Neutrophil (primary cell): ENCODE measurements around the gene UGT2B15.
"Not testable (repeated sequence)": the region's sequence is repeated elsewhere in the genome, so short reads cannot be mapped to it uniquely, and the experiment has no call there.

ENCODE experiments used
- H3K27ac ChIP-seq: fragments of 200-600 bp; sonication (generic); 2 replicates; pipeline ENCODE4 v1.5.1; 2016; ENCODE audit warnings: mild to moderate bottlenecking, moderate library complexity
- H3K27me3 ChIP-seq: fragments of 200-600 bp; sonication (generic); 2 replicates; pipeline ENCODE4 v1.6.0; 2016; ENCODE audit warnings: mild to moderate bottlenecking
- H3K36me3 ChIP-seq: fragments of 200-600 bp; sonication (generic); 2 replicates; pipeline ENCODE4 v1.5.1; 2017
- H3K4me1 ChIP-seq, 2 experiments: fragments of 200-600 bp in 1 of 2; sonication (generic) in 1 of 2; 1 replicate in 1 of 2; 2 replicates in 1 of 2; pipeline versions ENCODE4 v1.5.1 to v1.6.1; 2013 to 2016; ENCODE audit warnings: low read depth in 1 of 2, low read length in 1 of 2, mild to moderate bottlenecking in 1 of 2, moderate library complexity in 1 of 2; ENCODE audit not compliant: control insufficient read depth in 1 of 2, insufficient read depth in 1 of 2
- H3K4me3 ChIP-seq, 2 experiments: fragments of 200-600 bp in 1 of 2; sonication (generic) in 1 of 2; 1 replicate in 1 of 2; 2 replicates in 1 of 2; pipeline ENCODE4 v1.5.1; 2013 to 2016; ENCODE audit warnings: low read depth in 1 of 2, low read length in 1 of 2, mild to moderate bottlenecking in 1 of 2, moderate library complexity in 1 of 2
- H3K9me3 ChIP-seq: fragments of 200-600 bp; sonication (generic); 2 replicates; pipeline ENCODE4 v1.5.1; 2016
- CTCF ChIP-seq: fragments of 200-600 bp; sonication (generic); IDR thresholded peaks from 2 replicates; pipeline ENCODE4 v1.5.1; 2016; ENCODE audit warnings: antibody characterized with exemption

Gene UGT2B15

GRCh38 chr4:68673143-68673542 lies 2.7 kb upstream of the UGT2B15 start:
- H3K27me3 ChIP-seq: no peaks in the 10 kb centered on the region

GRCh38 chr4:68671217-68671616 lies 765 bp upstream of the UGT2B15 start:
- not testable (repeated sequence) for H3K4me3 ChIP-seq, H3K36me3 ChIP-seq, H3K27me3 ChIP-seq, H3K4me1 ChIP-seq, H3K9me3 ChIP-seq, H3K27ac ChIP-seq

More at GRCh38 chr4:68673143-68673542, 2.7 kb upstream of the UGT2B15 start:
- Histone ChIP-seq H3K4me3 (no peak overlapping the region), H3K36me3 (no peaks in the 10 kb centered on the region), H3K4me1 (no peaks in the 10 kb centered on the region), H3K27ac (no peak overlapping the region), H3K9me3 (no peaks in the 10 kb centered on the region)
- no peak for TF ChIP-seq CTCF

GRCh38 chr4:68668537-68669163 lies 1.8 kb downstream of the UGT2B15 start:
- H3K36me3 ChIP-seq, H3K4me1 ChIP-seq, H3K4me3 ChIP-seq, H3K27me3 ChIP-seq, H3K27ac ChIP-seq, H3K9me3 ChIP-seq: not testable (repeated sequence)

GRCh38 chr4:68667551-68667950 lies 2.9 kb downstream of the UGT2B15 start:
- not testable (repeated sequence) for H3K4me3 ChIP-seq, H3K27ac ChIP-seq, H3K36me3 ChIP-seq, H3K27me3 ChIP-seq, H3K9me3 ChIP-seq, H3K4me1 ChIP-seq

GRCh38 chr4:68664721-68665120 lies 5.7 kb downstream of the UGT2B15 start:
- H3K36me3 ChIP-seq, H3K27me3 ChIP-seq, H3K27ac ChIP-seq, H3K9me3 ChIP-seq, H3K4me1 ChIP-seq, H3K4me3 ChIP-seq: not testable (repeated sequence)

- not testable (repeated sequence) for H3K4me1 ChIP-seq, H3K27me3 ChIP-seq, H3K27ac ChIP-seq, H3K4me3 ChIP-seq, H3K9me3 ChIP-seq, H3K36me3 ChIP-seq
These were observed 7.4 kb downstream of the UGT2B15 start for GRCh38 chr4:68662836-68663574.

- no peaks in the 10 kb centered on the region for H3K36me3 ChIP-seq
- no peak for TF ChIP-seq CTCF
- H3K27ac ChIP-seq: no peak overlapping the region
- H3K9me3 ChIP-seq: no peaks in the 10 kb centered on the region
- no peak overlapping the region for H3K4me3 ChIP-seq
- H3K4me1 ChIP-seq: no peaks in the 10 kb centered on the region
- H3K27me3 ChIP-seq: no peaks in the 10 kb centered on the region
These were observed 11.8 kb downstream of the UGT2B15 start for GRCh38 chr4:68658672-68659071.

- not testable (repeated sequence) for H3K27me3 ChIP-seq, H3K36me3 ChIP-seq, H3K27ac ChIP-seq, H3K4me3 ChIP-seq, H3K9me3 ChIP-seq, H3K4me1 ChIP-seq
These were observed 13.3 kb downstream of the UGT2B15 start for GRCh38 chr4:68657022-68657594.

GRCh38 chr4:68656445-68656973 lies 13.9 kb downstream of the UGT2B15 start:
- not testable (repeated sequence) for H3K27ac ChIP-seq, H3K36me3 ChIP-seq, H3K4me1 ChIP-seq, H3K4me3 ChIP-seq, H3K9me3 ChIP-seq, H3K27me3 ChIP-seq
